A549 treated with Mapracorat at 1 μM for 4 hours (cell line): ENCODE results near the gene RUSC1. TPM values are rescaled to one million over a fixed set of nuclear protein-coding genes. Genes with fewer than 3 reads are reported as not detected.

Experiments
- total RNA-seq: library from RNA; stranded (reverse); fragments of 200-300 nt; extraction: Qiagen RNA extraction; gene quantifications from 5 replicates; pipeline ENCODE4 v1.2.3, GENCODE V29; 2022

Gene RUSC1
- 39.0 to 57.4 TPM (median 54.8 TPM) in 5 replicates for total RNA-seq

GRCh38 chr1:155320661-155321617 lies at the start of gene RUSC1:
Gene RUSC1 (plus strand): TSS chr1:155320894. CDS start chr1:155321774, 880 bp downstream.

GRCh38 chr1:155273343-155274245 lies 47.1 kb upstream of the RUSC1 start, which contains the start of gene CLK2:
Gene CLK2 (minus strand): TSS chr1:155273504. CDS start chr1:155270977, 2,527 bp downstream.

GRCh38 chr1:155277070-155277901 lies 43.4 kb upstream of the RUSC1 start, which contains the start of gene HCN3:
Gene HCN3 (plus strand): TSS chr1:155277463. CDS start chr1:155277591, 128 bp downstream.

GRCh38 chr1:155301342-155301841 lies 19.3 kb upstream of the RUSC1 start, which contains the start of gene PKLR:
Gene PKLR (minus strand): TSS chr1:155301438. CDS start chr1:155301395, 43 bp downstream.

GRCh38 chr1:155308493-155309422 lies 11.9 kb upstream of the RUSC1 start, which contains the start of gene FDPS:
Gene FDPS (plus strand): TSS chr1:155308866. CDS start chr1:155309790, 924 bp downstream.

Other genes starting within 250 kb of the RUSC1 start
- gene EFNA3, start 242.1 kb upstream of the RUSC1 start, total RNA-seq, result 7.8 to 10.8 TPM (median 10.0 TPM) in 5 replicates
- 27.7 to 35.5 TPM (median 29.2 TPM) in 5 replicates for gene EFNA1, start 193.0 kb upstream of the RUSC1 start, total RNA-seq
- 31.2 to 37.9 TPM (median 34.9 TPM) in 5 replicates for gene SLC50A1, start 185.0 kb upstream of the RUSC1 start, total RNA-seq
- 67.0 to 104 TPM (median 99.3 TPM) in 5 replicates for gene DPM3, start 180.4 kb upstream of the RUSC1 start, total RNA-seq
- 225 to 271 TPM (median 238 TPM) in 5 replicates for gene KRTCAP2, start 147.6 kb upstream of the RUSC1 start, total RNA-seq
- 1.8 to 3.3 TPM (median 2.4 TPM) in 5 replicates for gene TRIM46, start 147.0 kb upstream of the RUSC1 start, total RNA-seq
- 6.9 to 10.1 TPM (median 8.9 TPM) in 5 replicates for gene THBS3, start 113.0 kb upstream of the RUSC1 start, total RNA-seq
- 67.9 to 77.0 TPM (median 73.4 TPM) in 5 replicates for gene MTX1, start 112.2 kb upstream of the RUSC1 start, total RNA-seq
- 27.1 to 36.5 TPM (median 33.7 TPM) in 5 replicates for gene ENTREP3, start 65.4 kb upstream of the RUSC1 start, total RNA-seq
- gene SCAMP3, start 58.5 kb upstream of the RUSC1 start, total RNA-seq, result 105 to 138 TPM (median 121 TPM) in 5 replicates
- gene CLK2, start 47.4 kb upstream of the RUSC1 start, total RNA-seq, result 20.9 to 32.8 TPM (median 24.4 TPM) in 5 replicates
- gene HCN3, start 43.4 kb upstream of the RUSC1 start, total RNA-seq, result 4.0 to 6.8 TPM (median 4.6 TPM) in 5 replicates
- gene PKLR, start 19.5 kb upstream of the RUSC1 start, total RNA-seq, result 0.04 to 0.10 TPM (median 0.04 TPM) in 3 of 5 replicates, not detected in the others
- gene FDPS, start 12.0 kb upstream of the RUSC1 start, total RNA-seq, result 162 to 194 TPM (median 163 TPM) in 5 replicates
- gene ASH1L, start 241.9 kb downstream of the RUSC1 start, total RNA-seq, result 8.1 to 11.5 TPM (median 10.5 TPM) in 5 replicates